ENCODE data around the gene SGO2. TPM values are rescaled to one million over a fixed set of nuclear protein-coding genes. Genes with fewer than 3 reads are reported as not detected.

SGO2 gene
- total and polyA plus RNA-seq, 2 of the 13 experiments (the other 11 are each of a cell fraction or from before 2014, with no cell fraction given), result 5.1 to 16.2 TPM

DNA sequence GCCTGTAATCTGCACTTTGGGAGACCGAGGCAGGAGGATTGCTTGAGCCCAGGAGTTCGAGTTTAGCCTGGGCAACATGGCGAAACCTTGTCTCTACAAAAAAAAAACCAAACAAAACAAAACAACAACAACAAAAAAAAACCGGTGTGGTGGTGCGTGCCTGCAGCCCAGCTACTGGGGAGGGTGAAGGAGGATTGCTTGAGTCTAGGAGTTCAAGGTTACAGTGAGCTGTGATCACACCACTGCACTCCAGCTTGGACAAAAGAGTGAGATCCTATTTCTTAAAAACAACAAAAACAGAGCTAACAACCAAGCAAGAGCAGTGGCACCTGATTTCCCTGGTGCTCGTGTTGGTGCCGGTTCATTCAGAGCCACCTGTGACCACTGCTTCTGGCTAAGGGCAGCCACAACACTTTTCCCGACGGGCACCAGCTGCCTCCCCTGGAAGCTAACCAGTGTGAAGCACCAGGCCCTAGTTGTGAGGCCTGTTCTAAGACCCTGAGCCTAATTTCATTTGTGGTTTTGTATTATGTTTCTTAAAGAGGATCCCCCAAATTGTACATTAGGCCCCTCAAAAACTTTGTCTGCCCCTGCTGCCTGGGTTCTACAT, 61.1 kb downstream of the SGO2 start (continued):
- TF ChIP-seq KAT7 (CRISPR knock-in tag; IDR thresholded peaks at IDR 0.05; ENCODE audit: borderline replicate concordance), result no peak
- TF ChIP-seq, protein P1, sequence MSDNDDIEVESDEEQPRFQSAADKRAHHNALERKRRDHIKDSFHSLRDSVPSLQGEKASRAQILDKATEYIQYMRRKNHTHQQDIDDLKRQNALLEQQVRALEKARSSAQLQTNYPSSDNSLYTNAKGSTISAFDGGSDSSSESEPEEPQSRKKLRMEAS (IDR thresholded peaks at IDR 0.05), result peak; percentile 15; the same call in 1 of the 2 replicates
- TF ChIP-seq SOX6 (IDR thresholded peaks at IDR 0.05), result no peak
- TF ChIP-seq SOX6 (CRISPR knock-in tag; IDR thresholded peaks at IDR 0.05), result peak; percentile 48; the same call in 1 of the 2 replicates
- TF ChIP-seq SIX1 (CRISPR knock-in tag; IDR thresholded peaks at IDR 0.05; ENCODE audit: borderline replicate concordance), result no peak
- no peak for TF ChIP-seq HNRNPL (IDR thresholded peaks at IDR 0.05; ENCODE audit: low read depth, low read length)
- no peak for TF ChIP-seq ZNF607 (CRISPR knock-in tag; IDR thresholded peaks at IDR 0.05; ENCODE audit: borderline replicate concordance)
- TF ChIP-seq, protein P2, sequence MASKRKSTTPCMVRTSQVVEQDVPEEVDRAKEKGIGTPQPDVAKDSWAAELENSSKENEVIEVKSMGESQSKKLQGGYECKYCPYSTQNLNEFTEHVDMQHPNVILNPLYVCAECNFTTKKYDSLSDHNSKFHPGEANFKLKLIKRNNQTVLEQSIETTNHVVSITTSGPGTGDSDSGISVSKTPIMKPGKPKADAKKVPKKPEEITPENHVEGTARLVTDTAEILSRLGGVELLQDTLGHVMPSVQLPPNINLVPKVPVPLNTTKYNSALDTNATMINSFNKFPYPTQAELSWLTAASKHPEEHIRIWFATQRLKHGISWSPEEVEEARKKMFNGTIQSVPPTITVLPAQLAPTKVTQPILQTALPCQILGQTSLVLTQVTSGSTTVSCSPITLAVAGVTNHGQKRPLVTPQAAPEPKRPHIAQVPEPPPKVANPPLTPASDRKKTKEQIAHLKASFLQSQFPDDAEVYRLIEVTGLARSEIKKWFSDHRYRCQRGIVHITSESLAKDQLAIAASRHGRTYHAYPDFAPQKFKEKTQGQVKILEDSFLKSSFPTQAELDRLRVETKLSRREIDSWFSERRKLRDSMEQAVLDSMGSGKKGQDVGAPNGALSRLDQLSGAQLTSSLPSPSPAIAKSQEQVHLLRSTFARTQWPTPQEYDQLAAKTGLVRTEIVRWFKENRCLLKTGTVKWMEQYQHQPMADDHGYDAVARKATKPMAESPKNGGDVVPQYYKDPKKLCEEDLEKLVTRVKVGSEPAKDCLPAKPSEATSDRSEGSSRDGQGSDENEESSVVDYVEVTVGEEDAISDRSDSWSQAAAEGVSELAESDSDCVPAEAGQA (IDR thresholded peaks at IDR 0.05; ENCODE audit: low read depth), result no peak
- TF ChIP-seq, protein P2 (CRISPR knock-in tag; IDR thresholded peaks at IDR 0.05; ENCODE audit: borderline replicate concordance), result no peak
- no peak for TF ChIP-seq THYN1 (CRISPR knock-in tag; IDR thresholded peaks at IDR 0.05; ENCODE audit: borderline replicate concordance, low read depth)
- TF ChIP-seq TMF1 (CRISPR knock-in tag; IDR thresholded peaks at IDR 0.05; ENCODE audit: low read depth), result no peak
- TF ChIP-seq, protein P3, sequence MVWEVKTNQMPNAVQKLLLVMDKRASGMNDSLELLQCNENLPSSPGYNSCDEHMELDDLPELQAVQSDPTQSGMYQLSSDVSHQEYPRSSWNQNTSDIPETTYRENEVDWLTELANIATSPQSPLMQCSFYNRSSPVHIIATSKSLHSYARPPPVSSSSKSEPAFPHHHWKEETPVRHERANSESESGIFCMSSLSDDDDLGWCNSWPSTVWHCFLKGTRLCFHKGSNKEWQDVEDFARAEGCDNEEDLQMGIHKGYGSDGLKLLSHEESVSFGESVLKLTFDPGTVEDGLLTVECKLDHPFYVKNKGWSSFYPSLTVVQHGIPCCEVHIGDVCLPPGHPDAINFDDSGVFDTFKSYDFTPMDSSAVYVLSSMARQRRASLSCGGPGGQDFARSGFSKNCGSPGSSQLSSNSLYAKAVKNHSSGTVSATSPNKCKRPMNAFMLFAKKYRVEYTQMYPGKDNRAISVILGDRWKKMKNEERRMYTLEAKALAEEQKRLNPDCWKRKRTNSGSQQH (CRISPR knock-in tag; IDR thresholded peaks at IDR 0.05; ENCODE audit: low read depth), result no peak
- TF ChIP-seq ZNF7 (CRISPR knock-in tag; IDR thresholded peaks at IDR 0.05), result no peak
- TF ChIP-seq, protein P4, sequence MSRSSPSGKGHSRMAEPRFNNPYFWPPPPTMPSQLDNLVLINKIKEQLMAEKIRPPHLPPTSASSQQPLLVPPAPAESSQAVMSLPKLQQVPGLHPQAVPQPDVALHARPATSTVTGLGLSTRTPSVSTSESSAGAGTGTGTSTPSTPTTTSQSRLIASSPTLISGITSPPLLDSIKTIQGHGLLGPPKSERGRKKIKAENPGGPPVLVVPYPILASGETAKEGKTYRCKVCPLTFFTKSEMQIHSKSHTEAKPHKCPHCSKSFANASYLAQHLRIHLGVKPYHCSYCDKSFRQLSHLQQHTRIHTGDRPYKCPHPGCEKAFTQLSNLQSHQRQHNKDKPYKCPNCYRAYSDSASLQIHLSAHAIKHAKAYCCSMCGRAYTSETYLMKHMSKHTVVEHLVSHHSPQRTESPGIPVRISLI (CRISPR knock-in tag; IDR thresholded peaks at IDR 0.05; ENCODE audit: borderline replicate concordance), result peak; percentile 47; the same call in 1 of the 2 replicates
- TF ChIP-seq, protein P5, sequence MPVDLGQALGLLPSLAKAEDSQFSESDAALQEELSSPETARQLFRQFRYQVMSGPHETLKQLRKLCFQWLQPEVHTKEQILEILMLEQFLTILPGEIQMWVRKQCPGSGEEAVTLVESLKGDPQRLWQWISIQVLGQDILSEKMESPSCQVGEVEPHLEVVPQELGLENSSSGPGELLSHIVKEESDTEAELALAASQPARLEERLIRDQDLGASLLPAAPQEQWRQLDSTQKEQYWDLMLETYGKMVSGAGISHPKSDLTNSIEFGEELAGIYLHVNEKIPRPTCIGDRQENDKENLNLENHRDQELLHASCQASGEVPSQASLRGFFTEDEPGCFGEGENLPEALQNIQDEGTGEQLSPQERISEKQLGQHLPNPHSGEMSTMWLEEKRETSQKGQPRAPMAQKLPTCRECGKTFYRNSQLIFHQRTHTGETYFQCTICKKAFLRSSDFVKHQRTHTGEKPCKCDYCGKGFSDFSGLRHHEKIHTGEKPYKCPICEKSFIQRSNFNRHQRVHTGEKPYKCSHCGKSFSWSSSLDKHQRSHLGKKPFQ (CRISPR knock-in tag; IDR thresholded peaks at IDR 0.05; ENCODE audit: insufficient replicate concordance), result peak; percentile 38

All from HepG2 (cell line).